Type B pancreatic cell (in vitro differentiated cells): ENCODE data around the gene LYRM7. TPM values are rescaled to one million over a fixed set of nuclear protein-coding genes. Genes with fewer than 3 reads are reported as not detected.
"Not testable (repeated sequence)": the region's sequence is repeated elsewhere in the genome, so short reads cannot be mapped to it uniquely, and the experiment has no call there.

Source experiments
- DNase-seq: peaks from one replicate; pipeline ENCODE4 v3.0.0; 2021; ENCODE audit warnings: mixed read lengths; ENCODE audit not compliant: unreplicated experiment; ENCODE audit errors: extremely low spot score
- H3K27ac Mint-ChIP-seq: 2 replicates; pipeline ENCODE4 v1.8.0; 2021; ENCODE audit warnings: mild to moderate bottlenecking, mixed read lengths
- H3K27me3 Mint-ChIP-seq: 2 replicates; pipeline ENCODE4 v1.8.0; 2021; ENCODE audit warnings: mixed read lengths
- H3K36me3 Mint-ChIP-seq: 2 replicates; pipeline ENCODE4 v1.8.0; 2021; ENCODE audit warnings: mixed read lengths
- H3K4me1 Mint-ChIP-seq: one replicate; pipeline ENCODE4 v1.8.0; 2021; ENCODE audit warnings: mixed read lengths; ENCODE audit not compliant: unreplicated experiment
- H3K4me3 Mint-ChIP-seq: 2 replicates; pipeline ENCODE4 v1.8.0; 2021; ENCODE audit warnings: mild to moderate bottlenecking, mixed read lengths
- H3K9me3 Mint-ChIP-seq: 2 replicates; pipeline ENCODE4 v1.8.0; 2021; ENCODE audit warnings: mixed read lengths
- CTCF ChIP-seq: fragments of 200-600 bp; sonication (generic); conservative IDR thresholded peaks from 2 replicates; pipeline ENCODE4 v1.5.0; 2021; ENCODE audit warnings: antibody characterized with exemption, mild to moderate bottlenecking
- long read RNA-seq: library from polyadenylated mRNA; unstranded; transcript quantifications from one replicate; pipeline ENCODE4 v2.0.0, GENCODE V29; 2020
- total RNA-seq: library from RNA; stranded (reverse); gene quantifications from 2 replicates; pipeline ENCODE4 v1.2.1, GENCODE V29; 2021; ENCODE audit warnings: low replicate concordance

Gene LYRM7
- 6.4 and 9.3 TPM in 2 replicates for total RNA-seq
- long read RNA-seq, full-length matches to known transcripts = 23 of 27 reads
- long read RNA-seq, partial matches to known transcripts = 0 of 27 reads
- long read RNA-seq, other reads (novel, unspliced or antisense) = 4 of 27 reads

DNA sequence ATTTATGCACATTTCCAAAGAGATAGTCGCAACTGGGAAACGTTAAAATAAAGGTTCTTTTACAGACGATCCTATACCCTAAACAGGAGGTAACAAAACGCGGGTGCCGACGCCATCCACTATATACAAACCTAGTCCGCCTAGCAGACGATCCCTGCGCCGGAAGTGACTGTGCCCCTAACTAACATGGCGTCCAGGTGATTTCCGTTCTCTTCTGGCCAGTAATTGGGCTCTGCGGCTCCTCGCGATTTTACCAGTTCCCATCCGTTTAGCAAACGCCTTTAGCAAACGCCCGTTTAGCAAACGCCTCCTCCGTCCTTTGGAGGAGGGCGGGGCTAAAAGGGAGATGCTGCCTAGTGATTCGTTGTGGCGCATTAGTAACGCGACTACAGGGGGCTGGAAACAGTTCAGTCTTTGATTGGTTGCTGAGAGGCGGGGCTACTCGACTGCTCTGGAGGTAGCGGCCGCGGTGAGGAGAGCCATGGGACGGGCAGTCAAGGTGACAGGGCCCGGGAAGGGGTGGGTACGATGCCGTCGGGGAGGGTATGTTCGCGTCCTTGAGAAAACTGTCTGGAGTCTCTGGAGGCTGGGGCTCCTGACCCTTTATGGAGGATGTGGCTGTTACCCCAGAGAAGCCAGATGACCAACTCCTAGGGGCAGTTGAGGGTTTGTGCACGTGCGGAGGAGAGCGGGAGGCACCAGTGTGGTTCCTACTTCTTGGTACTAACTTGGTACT, at the start of gene LYRM7:
Gene LYRM7 (plus strand): TSS at position 405 of the 736 bp plus-strand sequence. CDS start 77 bp downstream, at position 482.
- Mint-ChIP-seq H3K4me1 (peaks cover 16% of the 10 kb centered on the region), H3K27ac (peak within 1 kb of the TSS; percentile 90), H3K36me3 (no peaks in the 10 kb centered on the region)

DNA sequence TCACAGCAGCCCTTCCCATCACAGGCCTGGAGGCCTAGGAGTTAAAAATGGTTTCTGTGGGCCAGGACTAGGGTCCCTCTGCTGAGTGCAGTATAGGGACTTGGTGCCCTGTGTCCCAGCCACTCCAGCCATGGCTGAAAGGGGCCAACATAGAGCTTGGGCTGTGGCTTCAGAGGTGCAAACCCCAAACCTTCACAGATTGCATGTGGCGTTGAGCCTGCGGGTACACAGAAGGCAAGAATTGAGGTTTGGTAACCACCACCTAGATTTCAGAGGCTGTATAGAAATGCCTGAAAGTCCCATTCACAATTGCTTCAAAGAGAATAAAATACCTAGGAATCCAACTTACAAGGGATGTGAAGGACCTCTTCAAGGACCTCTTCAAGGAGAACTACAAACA, 43.5 kb upstream of the LYRM7 start:
- not testable (repeated sequence) for H3K27ac Mint-ChIP-seq, H3K4me3 Mint-ChIP-seq, H3K9me3 Mint-ChIP-seq, DNase-seq, H3K4me1 Mint-ChIP-seq, H3K27me3 Mint-ChIP-seq, H3K36me3 Mint-ChIP-seq

More for the DNA sequence above, at the start of gene LYRM7:
- no peak for TF ChIP-seq CTCF
- peak; percentile 91 for DNase-seq
- Mint-ChIP-seq H3K9me3 (no peaks in the 10 kb centered on the region), H3K27me3 (no peaks in the 10 kb centered on the region), H3K4me3 (peak within 1 kb of the TSS; percentile 98)

- no peak for TF ChIP-seq CTCF
- Mint-ChIP-seq H3K4me1 (no peaks in the 10 kb centered on the region), H3K36me3 (no peaks in the 10 kb centered on the region), H3K27me3 (no peaks in the 10 kb centered on the region), H3K27ac (no peak overlapping the region), H3K9me3 (no peaks in the 10 kb centered on the region), H3K4me3 (no peak overlapping the region)
- DNase-seq = no peak
Measured at GRCh38 chr5:131129306-131129705, 41.4 kb upstream of the LYRM7 start.

DNA sequence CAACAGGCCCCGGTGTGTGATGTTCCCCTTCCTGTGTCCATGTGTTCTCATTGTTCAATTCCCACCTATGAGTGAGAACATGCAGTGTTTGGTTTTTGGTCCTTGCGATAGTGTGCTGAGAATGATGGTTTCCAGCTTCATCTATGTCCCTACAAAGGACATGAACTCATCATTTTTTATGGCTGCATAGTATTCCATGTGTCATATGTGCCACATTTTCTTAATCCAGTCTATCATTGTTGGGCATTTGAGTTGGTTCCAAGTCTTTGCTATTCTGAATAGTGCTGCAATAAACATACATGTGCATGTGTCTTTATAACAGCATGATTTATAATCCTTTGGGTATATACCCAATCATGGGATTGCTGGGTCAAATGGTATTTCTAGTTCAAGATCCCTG, 37.7 kb upstream of the LYRM7 start:
- not testable (repeated sequence) for H3K27ac Mint-ChIP-seq, H3K9me3 Mint-ChIP-seq, H3K4me1 Mint-ChIP-seq, H3K36me3 Mint-ChIP-seq, H3K4me3 Mint-ChIP-seq, H3K27me3 Mint-ChIP-seq, DNase-seq

DNA sequence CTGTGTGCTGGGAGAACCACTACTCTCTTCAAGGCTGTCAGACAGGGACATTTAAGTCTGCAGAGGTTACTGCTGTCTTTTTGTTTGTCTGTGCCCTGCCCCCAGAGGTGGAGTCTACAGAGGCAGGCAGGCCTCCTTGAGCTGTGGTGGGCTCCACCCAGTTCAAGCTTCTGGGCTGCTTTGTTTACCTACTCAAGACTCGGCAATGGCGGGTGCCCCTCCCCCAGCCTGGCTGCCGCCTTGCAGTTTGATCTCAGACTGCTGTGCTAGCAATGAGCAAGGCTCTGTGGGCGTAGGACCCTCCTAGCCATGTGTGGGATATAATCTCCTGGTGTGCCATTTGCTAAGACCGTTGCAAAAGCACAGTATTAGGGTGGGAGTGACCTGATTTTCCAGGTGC, 32.3 kb upstream of the LYRM7 start:
- H3K27me3 Mint-ChIP-seq, H3K4me1 Mint-ChIP-seq, H3K9me3 Mint-ChIP-seq, DNase-seq, H3K27ac Mint-ChIP-seq, H3K36me3 Mint-ChIP-seq, H3K4me3 Mint-ChIP-seq: not testable (repeated sequence)

- Mint-ChIP-seq H3K4me1 (no peaks in the 10 kb centered on the region), H3K27me3 (peaks cover 4% of the 10 kb centered on the region), H3K36me3 (no peaks in the 10 kb centered on the region), H3K9me3 (peaks cover 7% of the 10 kb centered on the region), H3K4me3 (no peak overlapping the region), H3K27ac (no peak overlapping the region)
- TF ChIP-seq CTCF = no peak
- no peak for DNase-seq
Measured at GRCh38 chr5:131139321-131139720, 31.4 kb upstream of the LYRM7 start.

DNA sequence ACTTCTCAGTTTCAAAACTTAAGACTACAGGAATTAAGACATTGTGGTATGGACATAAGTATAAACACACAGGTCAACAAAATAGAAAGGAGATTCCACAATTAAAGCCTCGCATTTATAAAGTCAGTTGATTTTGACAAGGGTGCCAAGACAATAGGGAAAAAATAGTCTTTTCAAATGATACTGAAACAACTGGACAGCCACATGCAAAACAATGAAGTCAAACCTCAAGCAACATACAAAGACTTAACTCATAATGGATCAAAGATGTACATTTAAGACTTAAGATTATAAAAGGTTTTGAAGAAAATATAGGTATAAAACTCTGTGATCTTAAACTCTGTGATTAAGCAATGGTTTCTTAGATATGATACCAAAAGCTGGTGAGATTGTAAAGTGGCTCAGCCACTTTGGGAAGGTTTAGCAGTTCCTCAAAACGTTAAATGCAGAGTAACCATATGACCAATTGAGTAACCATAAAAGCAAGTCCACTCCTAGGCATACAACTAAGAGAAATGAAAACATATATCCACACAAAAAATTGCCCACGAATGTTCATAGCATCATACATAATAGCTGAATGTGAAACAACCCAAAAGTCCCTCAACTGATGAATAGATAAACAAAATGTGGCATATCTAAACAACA, 27.6 kb upstream of the LYRM7 start:
- no peak overlapping the region for H3K27ac Mint-ChIP-seq
- TF ChIP-seq CTCF = no peak
- H3K4me3 Mint-ChIP-seq = no peak overlapping the region
- H3K4me1 Mint-ChIP-seq = no peaks in the 10 kb centered on the region
- peaks cover 7% of the 10 kb centered on the region for H3K9me3 Mint-ChIP-seq
- no peaks in the 10 kb centered on the region for H3K36me3 Mint-ChIP-seq
- no peak for DNase-seq
- H3K27me3 Mint-ChIP-seq = no peaks in the 10 kb centered on the region
